ENCODE measurements around the gene TXNL1. TPM values are rescaled to one million over a fixed set of nuclear protein-coding genes. Genes with fewer than 3 reads are reported as not detected.

TXNL1 gene
- total RNA-seq, 2 donors from 2014 or later, result 45.8 to 59.1 TPM

GRCh38 chr18:56641714-56642337 is 3.4 kb upstream of the TXNL1 start:
- TF ChIP-seq CTCF (IDR thresholded peaks at IDR 0.05), result no peak
- no peak overlapping the region for H3K27ac ChIP-seq
- H3K4me1 ChIP-seq, result peaks cover 0 to 11% of the 10 kb centered on the region in 2 donors
- no peaks in the 10 kb centered on the region for H3K9me3 ChIP-seq
- H3K36me3 ChIP-seq, result no peaks in the 10 kb centered on the region
- no peak overlapping the region for H3K4me3 ChIP-seq
- H3K27me3 ChIP-seq, result no peaks in the 10 kb centered on the region
- no peak for DNase-seq (ENCODE audit: low spot score)

- H3K4me1 ChIP-seq, result peaks cover 0 to 32% of the 10 kb centered on the region in 2 donors
- H3K36me3 ChIP-seq, result no peaks in the 10 kb centered on the region
- DNase-seq (ENCODE audit: low spot score), result no peak
- H3K27ac ChIP-seq, result no peak overlapping the region
- no peak for TF ChIP-seq CTCF (IDR thresholded peaks at IDR 0.05)
- no peaks in the 10 kb centered on the region for H3K27me3 ChIP-seq
- no peak overlapping the region for H3K4me3 ChIP-seq
- H3K9me3 ChIP-seq, result no peaks in the 10 kb centered on the region
Measured at GRCh38 chr18:56639571-56639970, 1.2 kb upstream of the TXNL1 start.

- Histone ChIP-seq H3K4me1 (peaks cover 0 to 36% of the 10 kb centered on the region in 2 donors), H3K4me3 (peak overlapping the region; percentile 70 to 95), H3K36me3 (no peaks in the 10 kb centered on the region), H3K9me3 (no peaks in the 10 kb centered on the region), H3K27me3 (no peaks in the 10 kb centered on the region), H3K27ac (peak overlapping the region; percentile 94 to 99)
- no peak for TF ChIP-seq CTCF (IDR thresholded peaks at IDR 0.05)
- DNase-seq (ENCODE audit: low spot score), result no peak
Measured at GRCh38 chr18:56639104-56639381, 651 bp upstream of the TXNL1 start.

- Histone ChIP-seq H3K36me3 (no peaks in the 10 kb centered on the region), H3K27ac (peak overlapping the region; percentile 94 to 99), H3K9me3 (no peaks in the 10 kb centered on the region), H3K27me3 (no peaks in the 10 kb centered on the region), H3K4me3 (peak overlapping the region; percentile 70 to 95), H3K4me1 (peaks cover 0 to 39% of the 10 kb centered on the region in 2 donors)
- no peak for DNase-seq (ENCODE audit: low spot score)
- peak in 1 of 2 donors; percentile 13 for TF ChIP-seq CTCF (IDR thresholded peaks at IDR 0.05)
Measured at GRCh38 chr18:56637711-56638231, 621 bp downstream of the TXNL1 start.

- Histone ChIP-seq H3K4me1 (peaks cover 0 to 45% of the 10 kb centered on the region in 2 donors), H3K27me3 (no peaks in the 10 kb centered on the region), H3K9me3 (no peaks in the 10 kb centered on the region), H3K4me3 (peak overlapping the region; percentile 70 to 95), H3K36me3 (no peaks in the 10 kb centered on the region), H3K27ac (peak overlapping the region; percentile 94 to 99)
- DNase-seq (ENCODE audit: low spot score), result no peak
- TF ChIP-seq CTCF (IDR thresholded peaks at IDR 0.05), result no peak
Measured at GRCh38 chr18:56637176-56637575, 1.2 kb downstream of the TXNL1 start.

- H3K27me3 ChIP-seq, result no peaks in the 10 kb centered on the region
- no peaks in the 10 kb centered on the region for H3K9me3 ChIP-seq
- H3K36me3 ChIP-seq, result no peaks in the 10 kb centered on the region
- peaks cover 0 to 49% of the 10 kb centered on the region in 2 donors for H3K4me1 ChIP-seq
- no peak for TF ChIP-seq CTCF (IDR thresholded peaks at IDR 0.05)
- no peak overlapping the region for H3K27ac ChIP-seq
- DNase-seq (ENCODE audit: low spot score), result no peak
- no peak overlapping the region for H3K4me3 ChIP-seq
Measured at GRCh38 chr18:56635007-56635406, 3.4 kb downstream of the TXNL1 start.

All from right atrium auricular region (tissue), 2 donors.